Measurements from ENCODE around the gene TEK. TPM values are rescaled to one million over a fixed set of nuclear protein-coding genes. Genes with fewer than 3 reads are reported as not detected.

The TEK gene
- total RNA-seq, 3 donors from 2014 or later: 5.9 to 15.2 (median 14.4) TPM

GRCh38 chr9:27276193-27277030 lies 167.4 kb downstream of the TEK start:
- intact Hi-C loops (cut with DNase I; ENCODE audit: low total_unique reads): no loop called here
- Histone ChIP-seq H3K27ac (no peak overlapping the region), H3K4me1 (no peaks in the 10 kb centered on the region), H3K4me3 (peak overlapping the region in 1 of 3 donors; percentile 43), H3K27me3 (no peaks in the 10 kb centered on the region), H3K9me3 (no peaks in the 10 kb centered on the region), H3K36me3 (no peaks in the 10 kb centered on the region)
- TF ChIP-seq POLR2AphosphoS5 (IDR thresholded peaks at IDR 0.05) (no peak), CTCF (IDR thresholded peaks at IDR 0.05) (peak; percentile 41 to 82 (median 60)), POLR2A (IDR thresholded peaks at IDR 0.05) (no peak)
- DNase-seq (ENCODE audit: low spot score in 2 of 2): no peak

GRCh38 chr9:27278374-27278773 lies 169.3 kb downstream of the TEK start:
- no peak for DNase-seq (ENCODE audit: low spot score in 2 of 2)
- no peaks in the 10 kb centered on the region for H3K4me1 ChIP-seq
- no peak overlapping the region for H3K4me3 ChIP-seq
- intact Hi-C loops (cut with DNase I; ENCODE audit: low total_unique reads): loop anchor here (2.0 kb wide), 1 partner anchor 30 kb away; no protein-coding TSS in a partner anchor
- no peak for TF ChIP-seq CTCF (IDR thresholded peaks at IDR 0.05)
- no peaks in the 10 kb centered on the region for H3K9me3 ChIP-seq
- H3K27ac ChIP-seq: peak overlapping the region in 1 of 2 donors; percentile 43
- H3K36me3 ChIP-seq: no peaks in the 10 kb centered on the region
- no peaks in the 10 kb centered on the region for H3K27me3 ChIP-seq

- H3K36me3 ChIP-seq: no peaks in the 10 kb centered on the region
- intact Hi-C loops (cut with DNase I; ENCODE audit: low total_unique reads): loop anchor here (2.0 kb wide), 1 partner anchor 31 kb away; no protein-coding TSS in a partner anchor
- no peak for DNase-seq (ENCODE audit: low spot score in 2 of 2)
- no peaks in the 10 kb centered on the region for H3K27me3 ChIP-seq
- H3K4me3 ChIP-seq: no peak overlapping the region
- no peak overlapping the region for H3K27ac ChIP-seq
- H3K4me1 ChIP-seq: no peaks in the 10 kb centered on the region
- no peak for TF ChIP-seq CTCF (IDR thresholded peaks at IDR 0.05)
- no peaks in the 10 kb centered on the region for H3K9me3 ChIP-seq
Measured at GRCh38 chr9:27279611-27280010, 170.6 kb downstream of the TEK start.

Other genes starting within 250 kb of the TEK start
- gene CAAP1, start 216.4 kb upstream of the TEK start, total RNA-seq: 10 to 100 TPM; 12.3 to 26.8 (median 19.7) TPM
- gene PLAA, start 162.0 kb upstream of the TEK start, total RNA-seq: 10 to 100 TPM; 26.2 to 27.4 (median 27.1) TPM
- 10 to 100 TPM; 13.0 to 34.1 (median 21.0) TPM for gene IFT74, start 152.8 kb upstream of the TEK start, total RNA-seq
- under 1 TPM in 1 of 3 donors, not detected in 2; 0.66 TPM for gene LRRC19, start 103.6 kb upstream of the TEK start, total RNA-seq
- under 1 TPM in 2 of 3 donors, not detected in 1; 0.73 to 0.98 TPM for gene EQTN, start 187.9 kb downstream of the TEK start, total RNA-seq